ENCODE data around the gene TNPO3.
A peak's percentile ranks its signal among the peaks of the same experiment; 100 is the strongest.

Gene TNPO3

DNA sequence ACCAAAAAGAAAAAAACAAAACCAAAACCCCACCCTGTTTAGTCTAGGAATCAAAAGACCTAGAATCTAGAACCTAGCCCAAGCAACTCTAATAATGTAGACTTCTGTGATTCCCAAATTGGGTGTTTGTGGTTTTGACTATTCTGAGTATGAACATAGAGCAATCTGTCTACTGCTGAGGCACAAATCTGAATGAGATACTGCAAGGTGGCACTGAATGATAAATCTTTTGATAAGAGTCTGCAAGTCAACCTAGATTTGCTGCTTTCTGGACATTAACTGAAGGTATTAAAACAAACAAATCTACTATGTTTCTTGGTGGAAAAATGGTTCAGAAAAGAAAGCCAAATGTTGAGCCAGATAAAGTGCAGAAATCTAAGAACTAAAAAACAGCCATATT is 66.5 kb downstream of the TNPO3 start:
- no peak overlapping the region for H3K4me3 ChIP-seq (ENCODE audit: low read depth, low read length)
- TF ChIP-seq, protein P1, sequence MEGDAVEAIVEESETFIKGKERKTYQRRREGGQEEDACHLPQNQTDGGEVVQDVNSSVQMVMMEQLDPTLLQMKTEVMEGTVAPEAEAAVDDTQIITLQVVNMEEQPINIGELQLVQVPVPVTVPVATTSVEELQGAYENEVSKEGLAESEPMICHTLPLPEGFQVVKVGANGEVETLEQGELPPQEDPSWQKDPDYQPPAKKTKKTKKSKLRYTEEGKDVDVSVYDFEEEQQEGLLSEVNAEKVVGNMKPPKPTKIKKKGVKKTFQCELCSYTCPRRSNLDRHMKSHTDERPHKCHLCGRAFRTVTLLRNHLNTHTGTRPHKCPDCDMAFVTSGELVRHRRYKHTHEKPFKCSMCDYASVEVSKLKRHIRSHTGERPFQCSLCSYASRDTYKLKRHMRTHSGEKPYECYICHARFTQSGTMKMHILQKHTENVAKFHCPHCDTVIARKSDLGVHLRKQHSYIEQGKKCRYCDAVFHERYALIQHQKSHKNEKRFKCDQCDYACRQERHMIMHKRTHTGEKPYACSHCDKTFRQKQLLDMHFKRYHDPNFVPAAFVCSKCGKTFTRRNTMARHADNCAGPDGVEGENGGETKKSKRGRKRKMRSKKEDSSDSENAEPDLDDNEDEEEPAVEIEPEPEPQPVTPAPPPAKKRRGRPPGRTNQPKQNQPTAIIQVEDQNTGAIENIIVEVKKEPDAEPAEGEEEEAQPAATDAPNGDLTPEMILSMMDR (IDR thresholded peaks at IDR 0.05; ENCODE audit: low read depth, low read length, missing control alignments) = no peak
- DNase-seq (ENCODE audit: low read depth) = no peak

DNA sequence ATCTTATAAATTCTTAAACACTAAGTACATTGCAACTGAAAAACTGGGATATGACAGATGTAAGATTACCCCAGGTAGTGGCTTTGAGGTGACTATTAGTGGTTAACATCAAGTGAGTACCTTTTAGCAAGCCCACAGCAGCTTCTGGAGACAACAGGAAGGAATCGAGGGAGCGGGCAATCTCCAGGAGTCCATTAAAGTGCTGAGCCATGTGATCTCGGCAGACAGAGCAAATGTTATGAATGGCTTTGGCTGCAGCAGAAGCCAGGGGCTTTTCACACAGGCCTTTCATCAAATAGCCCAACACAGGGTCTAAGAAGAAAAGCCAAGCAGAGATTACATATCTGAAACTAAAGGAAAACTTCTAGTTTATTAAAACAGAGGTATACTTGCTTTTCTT is 68.3 kb downstream of the TNPO3 start:
- TF ChIP-seq, protein P1 (IDR thresholded peaks at IDR 0.05; ENCODE audit: low read depth, low read length, missing control alignments) = no peak
- no peak for DNase-seq (ENCODE audit: low read depth)
- H3K4me3 ChIP-seq (ENCODE audit: low read depth, low read length) = no peak overlapping the region

DNA sequence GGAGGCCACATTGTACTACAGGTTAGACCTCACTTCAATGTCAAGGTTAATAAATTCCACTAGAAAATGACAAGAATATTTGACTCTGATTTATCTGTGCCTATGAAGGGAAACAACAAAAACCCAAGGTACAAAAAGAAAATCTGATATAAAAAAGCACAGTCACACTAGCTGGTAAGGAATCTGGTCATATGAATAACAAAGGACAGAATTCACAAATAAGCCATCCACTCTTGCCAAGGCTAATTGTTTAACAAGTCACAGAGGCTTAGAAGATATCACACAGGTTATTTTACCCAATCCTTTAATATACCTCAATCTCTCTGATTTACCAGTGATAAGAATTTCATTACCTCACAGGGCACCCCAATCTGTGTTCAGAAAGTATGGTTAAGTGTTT is 69.3 kb downstream of the TNPO3 start:
- TF ChIP-seq, protein P1 (IDR thresholded peaks at IDR 0.05; ENCODE audit: low read depth, low read length, missing control alignments) = no peak
- DNase-seq (ENCODE audit: low read depth) = no peak
- no peak overlapping the region for H3K4me3 ChIP-seq (ENCODE audit: low read depth, low read length)

DNA sequence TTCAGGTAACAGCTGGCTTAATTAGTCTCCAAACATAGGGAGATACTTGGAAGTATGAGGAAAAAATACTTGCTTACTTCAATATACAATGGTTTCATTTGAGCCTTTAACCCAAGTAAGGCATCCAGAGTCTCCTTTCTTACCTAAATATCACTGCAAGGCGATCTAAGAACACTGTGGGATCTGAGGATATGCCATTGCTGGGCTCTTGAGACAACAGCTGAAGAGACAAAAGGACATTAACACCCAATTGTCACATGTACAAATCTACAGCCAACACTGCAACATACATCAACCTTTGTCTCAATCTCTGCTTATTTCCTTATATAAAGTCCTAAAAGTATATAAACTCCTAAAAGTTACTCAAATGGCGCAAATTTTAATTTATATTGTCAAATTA is 72.8 kb downstream of the TNPO3 start:
- DNase-seq (ENCODE audit: low read depth) = no peak
- TF ChIP-seq, protein P1 (IDR thresholded peaks at IDR 0.05; ENCODE audit: low read depth, low read length, missing control alignments) = no peak

DNA sequence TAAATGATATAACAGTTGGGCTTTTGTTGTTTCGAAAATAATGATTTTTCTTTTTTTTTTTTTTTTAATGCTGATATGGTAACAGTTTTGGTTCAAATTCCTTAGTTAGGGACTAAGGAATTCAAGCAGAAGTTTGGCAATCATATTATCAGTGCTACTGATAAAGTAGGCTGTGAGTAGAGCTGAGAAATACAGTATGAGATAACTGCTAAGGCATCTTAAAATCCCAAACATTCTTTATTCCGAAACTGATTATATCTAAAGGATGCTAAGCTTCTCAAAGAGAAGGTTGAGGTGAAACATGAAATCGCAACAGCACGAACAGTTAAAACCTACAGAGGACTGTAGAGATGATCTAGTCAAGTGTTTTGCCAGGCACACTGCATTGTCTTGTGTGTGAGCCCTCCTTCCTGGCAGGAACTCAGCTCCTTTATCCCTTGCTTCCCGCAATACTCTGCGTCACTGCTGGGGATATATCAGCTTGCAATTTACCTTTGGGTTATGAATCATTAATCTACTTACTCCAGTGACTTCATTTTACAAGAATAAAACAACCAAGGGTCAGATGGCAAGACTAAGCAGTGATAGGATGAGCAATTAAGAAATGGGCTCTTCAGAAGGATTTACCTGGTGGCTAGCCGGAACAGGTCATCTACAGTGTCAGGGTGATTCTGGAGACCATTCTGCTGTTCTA is 80.5 kb downstream of the TNPO3 start:
- no peak for DNase-seq (ENCODE audit: low read depth)
- H3K4me3 ChIP-seq (ENCODE audit: low read depth, low read length) = no peak overlapping the region
- TF ChIP-seq, protein P1 (IDR thresholded peaks at IDR 0.05; ENCODE audit: low read depth, low read length, missing control alignments) = no peak

More for the DNA sequence above, 72.8 kb downstream of the TNPO3 start:
- H3K4me3 ChIP-seq (ENCODE audit: low read depth, low read length) = no peak overlapping the region

DNA sequence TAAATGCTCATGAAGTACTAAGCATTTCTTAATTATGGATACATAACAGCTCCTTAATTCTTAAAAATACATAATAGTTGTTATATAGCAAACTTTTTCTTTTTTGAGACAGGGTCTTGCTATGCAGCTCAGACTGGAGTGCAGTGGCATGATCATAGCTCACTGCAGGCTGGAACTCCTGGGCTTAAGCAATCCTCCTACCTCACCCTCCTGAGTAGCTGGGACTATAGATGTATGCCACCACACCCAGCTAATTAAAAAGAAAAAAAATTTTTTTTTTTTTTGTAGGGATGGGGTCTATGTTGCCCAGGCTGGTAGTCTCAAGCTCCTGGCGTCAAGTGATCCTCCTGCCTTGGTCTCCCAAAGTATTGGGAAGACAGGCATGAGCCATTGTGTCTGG is 86.3 kb downstream of the TNPO3 start:
- H3K4me3 ChIP-seq (ENCODE audit: low read depth, low read length) = no peak overlapping the region
- no peak for DNase-seq (ENCODE audit: low read depth)
- TF ChIP-seq, protein P1 (IDR thresholded peaks at IDR 0.05; ENCODE audit: low read depth, low read length, missing control alignments) = no peak

DNA sequence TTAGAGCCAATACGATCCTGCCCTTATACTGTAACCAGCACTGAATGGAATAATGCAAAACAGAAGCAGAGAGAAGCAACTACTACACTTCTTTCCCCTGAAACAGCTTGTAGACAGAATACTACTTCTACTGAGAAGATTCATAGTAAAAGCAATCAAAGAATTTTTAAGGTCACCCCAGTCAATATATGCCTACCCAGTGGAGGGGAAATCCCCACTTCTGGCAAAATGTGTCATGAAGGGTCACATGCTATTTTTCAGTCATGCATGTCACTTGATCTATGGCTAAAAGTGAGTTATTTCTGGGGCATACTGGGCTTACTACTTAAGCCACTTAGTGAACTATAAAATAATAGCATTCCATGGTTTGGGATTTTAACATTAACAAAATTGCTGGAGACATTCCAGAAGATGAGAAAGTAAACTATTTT is 91.6 kb downstream of the TNPO3 start:
- DNase-seq (ENCODE audit: low read depth) = peak; percentile 57
- H3K4me3 ChIP-seq (ENCODE audit: low read depth, low read length) = no peak overlapping the region
- TF ChIP-seq, protein P1 (IDR thresholded peaks at IDR 0.05; ENCODE audit: low read depth, low read length, missing control alignments) = no peak
